Measurements from ENCODE around the gene TCP11L1. TPM values are rescaled to one million over a fixed set of nuclear protein-coding genes. Genes with fewer than 3 reads are reported as not detected.

The TCP11L1 gene
- total and polyA plus RNA-seq, 2 donors (not counting 1 experiment from before 2014, with no cell fraction given) = 7.7 to 19.7 TPM

GRCh38 chr11:32991898-32992297 lies 47.5 kb upstream of the TCP11L1 start:
- H3K27me3 Mint-ChIP-seq = peaks cover 19% of the 10 kb centered on the region
- intact Hi-C loops (cut with micrococcal nuclease) = no loop called here
- no peaks in the 10 kb centered on the region for H3K36me3 ChIP-seq (replicated peaks in 1 of 2; ENCODE audit: control extremely low read depth in 1 of 2, control insufficient read depth in 1 of 2, extremely low read depth in 1 of 2, insufficient read depth in 2 of 2, low read length in 1 of 2)
- ATAC-seq (ENCODE audit: low read depth) (no peak), DNase-seq (no peak)
- H4K20me1 ChIP-seq (ENCODE audit: control insufficient read depth, insufficient read depth, low read length, poor library complexity, severe bottlenecking) = no peaks in the 10 kb centered on the region
- no peak overlapping the region for H3K4me3 Mint-ChIP-seq
- TF ChIP-seq, protein P1, sequence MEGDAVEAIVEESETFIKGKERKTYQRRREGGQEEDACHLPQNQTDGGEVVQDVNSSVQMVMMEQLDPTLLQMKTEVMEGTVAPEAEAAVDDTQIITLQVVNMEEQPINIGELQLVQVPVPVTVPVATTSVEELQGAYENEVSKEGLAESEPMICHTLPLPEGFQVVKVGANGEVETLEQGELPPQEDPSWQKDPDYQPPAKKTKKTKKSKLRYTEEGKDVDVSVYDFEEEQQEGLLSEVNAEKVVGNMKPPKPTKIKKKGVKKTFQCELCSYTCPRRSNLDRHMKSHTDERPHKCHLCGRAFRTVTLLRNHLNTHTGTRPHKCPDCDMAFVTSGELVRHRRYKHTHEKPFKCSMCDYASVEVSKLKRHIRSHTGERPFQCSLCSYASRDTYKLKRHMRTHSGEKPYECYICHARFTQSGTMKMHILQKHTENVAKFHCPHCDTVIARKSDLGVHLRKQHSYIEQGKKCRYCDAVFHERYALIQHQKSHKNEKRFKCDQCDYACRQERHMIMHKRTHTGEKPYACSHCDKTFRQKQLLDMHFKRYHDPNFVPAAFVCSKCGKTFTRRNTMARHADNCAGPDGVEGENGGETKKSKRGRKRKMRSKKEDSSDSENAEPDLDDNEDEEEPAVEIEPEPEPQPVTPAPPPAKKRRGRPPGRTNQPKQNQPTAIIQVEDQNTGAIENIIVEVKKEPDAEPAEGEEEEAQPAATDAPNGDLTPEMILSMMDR (IDR thresholded peaks at IDR 0.05) = no peak
- TF ChIP-seq EZH2 (IDR thresholded peaks at IDR 0.05; ENCODE audit: borderline replicate concordance, insufficient read depth, low read depth, low read length, poor library complexity, severe bottlenecking) = no peak
- H3K4me1 ChIP-seq (ENCODE audit: control insufficient read depth in 2 of 2, insufficient read depth in 2 of 2, low read length in 2 of 2) = no peaks in the 10 kb centered on the region
- ChIA-PET POLR2A (no interaction called here), CTCF (no interaction called here)
- peaks cover 3% of the 10 kb centered on the region for H3K4me1 Mint-ChIP-seq
- no peaks in the 10 kb centered on the region for H3K27me3 ChIP-seq (replicated peaks in 1 of 4; ENCODE audit: control extremely low read depth in 1 of 4, control insufficient read depth in 3 of 4, insufficient read depth in 4 of 4, low read length in 3 of 4)
- H3K4me2 ChIP-seq (replicated peaks; ENCODE audit: low read depth, low read length, poor library complexity, severe bottlenecking) = no peak overlapping the region
- no peak overlapping the region for H3K9ac ChIP-seq (ENCODE audit: low read length)
- H2AFZ ChIP-seq (ENCODE audit: insufficient read depth, low read depth, low read length, poor library complexity, severe bottlenecking) = no peak overlapping the region
- H3K27ac Mint-ChIP-seq = no peak overlapping the region
- H3K79me2 ChIP-seq (ENCODE audit: control insufficient read depth, insufficient read depth, low read length) = no peaks in the 10 kb centered on the region
- no peak overlapping the region for H3K4me3 ChIP-seq (ENCODE audit: control extremely low read depth in 1 of 5, extremely low read depth in 1 of 5, insufficient read depth in 1 of 5, low read depth in 2 of 5, low read length in 4 of 5)
- H3K9me3 ChIP-seq (ENCODE audit: control extremely low read depth in 1 of 3, control insufficient read depth in 2 of 3, insufficient read depth in 1 of 3, low read length in 2 of 3) = peaks cover 3 to 9% (median 7%) of the 10 kb centered on the region in 3 donors
- H3K27ac ChIP-seq (ENCODE audit: low read length in 2 of 2) = no peak overlapping the region
- H3K9me3 Mint-ChIP-seq (ENCODE audit: insufficient read depth) = peaks cover 10% of the 10 kb centered on the region

DNA sequence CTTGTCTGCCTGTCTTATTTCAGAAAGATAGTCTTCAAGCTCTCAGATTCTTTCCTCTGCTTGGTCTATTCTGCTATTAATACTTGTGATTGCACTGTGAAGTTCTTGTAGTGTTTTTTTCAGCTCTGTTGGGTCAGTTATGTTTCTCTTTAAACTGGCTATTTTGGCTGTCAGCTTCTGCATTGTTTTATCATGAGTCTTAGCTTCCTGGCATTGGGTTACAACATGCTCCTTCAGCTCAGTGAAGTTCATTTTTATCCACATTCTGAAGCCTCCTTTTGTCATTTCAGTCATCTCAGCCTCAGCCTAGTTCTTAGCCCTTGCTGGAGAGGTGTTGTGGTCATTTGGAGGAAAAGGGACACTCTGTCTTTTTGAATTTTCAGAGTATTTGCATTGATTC lies 39.2 kb upstream of the TCP11L1 start:
- Histone ChIP-seq H3K9ac (ENCODE audit: low read length) (no peak overlapping the region), H3K27me3 (replicated peaks in 1 of 4; ENCODE audit: control extremely low read depth in 1 of 4, control insufficient read depth in 3 of 4, insufficient read depth in 4 of 4, low read length in 3 of 4) (peaks cover 0 to 13% (median 1%) of the 10 kb centered on the region in 4 experiments), H3K4me2 (replicated peaks; ENCODE audit: low read depth, low read length, poor library complexity, severe bottlenecking) (no peak overlapping the region), H3K9me3 (ENCODE audit: control extremely low read depth in 1 of 3, control insufficient read depth in 2 of 3, insufficient read depth in 1 of 3, low read length in 2 of 3) (no peaks in the 10 kb centered on the region), H3K79me2 (ENCODE audit: control insufficient read depth, insufficient read depth, low read length) (no peaks in the 10 kb centered on the region), H3K27ac (ENCODE audit: low read length in 2 of 2) (no peak overlapping the region), H4K20me1 (ENCODE audit: control insufficient read depth, insufficient read depth, low read length, poor library complexity, severe bottlenecking) (no peaks in the 10 kb centered on the region), H3K36me3 (replicated peaks in 1 of 2; ENCODE audit: control extremely low read depth in 1 of 2, control insufficient read depth in 1 of 2, extremely low read depth in 1 of 2, insufficient read depth in 2 of 2, low read length in 1 of 2) (no peaks in the 10 kb centered on the region), H2AFZ (ENCODE audit: insufficient read depth, low read depth, low read length, poor library complexity, severe bottlenecking) (no peak overlapping the region), H3K4me3 (ENCODE audit: control extremely low read depth in 1 of 5, extremely low read depth in 1 of 5, insufficient read depth in 1 of 5, low read depth in 2 of 5, low read length in 4 of 5) (no peak overlapping the region), H3K4me1 (ENCODE audit: control insufficient read depth in 2 of 2, insufficient read depth in 2 of 2, low read length in 2 of 2) (no peaks in the 10 kb centered on the region)
- Mint-ChIP-seq H3K4me1 (no peaks in the 10 kb centered on the region), H3K9me3 (ENCODE audit: insufficient read depth) (peaks cover 6% of the 10 kb centered on the region), H3K27me3 (peaks cover 46% of the 10 kb centered on the region), H3K4me3 (no peak overlapping the region), H3K27ac (no peak overlapping the region)
- ChIA-PET POLR2A (no interaction called here), CTCF (no interaction called here)
- ATAC-seq (ENCODE audit: low read depth) = no peak
- no peak for DNase-seq
- intact Hi-C loops (cut with micrococcal nuclease) = no loop called here
- TF ChIP-seq, protein P1 (IDR thresholded peaks at IDR 0.05) = no peak
- no peak for TF ChIP-seq EZH2 (IDR thresholded peaks at IDR 0.05; ENCODE audit: borderline replicate concordance, insufficient read depth, low read depth, low read length, poor library complexity, severe bottlenecking)
